ENCODE data around the gene ZDHHC11B.
"Not testable (repeated sequence)": the region's sequence is repeated elsewhere in the genome, so short reads cannot be mapped to it uniquely, and the experiment has no call there.

- not testable (repeated sequence) for TF ChIP-seq ZNF704 (tag by site-specific recombination; IDR thresholded peaks at IDR 0.05); YY1 (tag by site-specific recombination; IDR thresholded peaks at IDR 0.05); ZNF658 (tag by site-specific recombination; IDR thresholded peaks at IDR 0.05); CTCF (tag by site-specific recombination; IDR thresholded peaks at IDR 0.05); SCRT1 (tag by site-specific recombination; IDR thresholded peaks at IDR 0.05; ENCODE audit: borderline replicate concordance)
Observed at GRCh38 chr5:682216-682615, 102.3 kb downstream of the ZDHHC11B start.
